HG02623 (cell line): ENCODE results near the gene ZFP28.

Experiments used
- ATAC-seq: cut with Tn5 transposase; IDR thresholded peaks from one replicate; pipeline ENCODE4 v1.9.1; 2021; ENCODE audit warnings: moderate library complexity; ENCODE audit not compliant: unreplicated experiment

Gene ZFP28

GRCh38 chr19:56538761-56539263 lies at the start of gene ZFP28:
TSS of gene ZFP28 (plus strand) at chr19:56538948. CDS start at chr19:56539019, 71 bp downstream.
- peak; percentile 63 for ATAC-seq

GRCh38 chr19:56491399-56491798 lies 47.3 kb upstream of the ZFP28 start:
- no peak for ATAC-seq

- no peak for ATAC-seq
Measured at GRCh38 chr19:56504581-56504980, 34.2 kb upstream of the ZFP28 start.

- ATAC-seq: no peak
Measured at GRCh38 chr19:56507446-56508289, 31.1 kb upstream of the ZFP28 start, which contains the start of gene ZNF471. TSS of gene ZNF471 (plus strand) at chr19:56507855. CDS start at chr19:56511572, 3,717 bp downstream.

- ATAC-seq: no peak
Measured at GRCh38 chr19:56508290-56508778, 30.4 kb upstream of the ZFP28 start.

GRCh38 chr19:56525214-56525860 lies 13.4 kb upstream of the ZFP28 start:
- ATAC-seq: no peak

GRCh38 chr19:56537442-56537841 lies 1.3 kb upstream of the ZFP28 start:
- no peak for ATAC-seq

- peak; percentile 81 for ATAC-seq
Measured at GRCh38 chr19:56538254-56538760, 441 bp upstream of the ZFP28 start.

GRCh38 chr19:56543776-56544175 lies 5.0 kb downstream of the ZFP28 start:
- ATAC-seq: no peak

- no peak for ATAC-seq
Measured at GRCh38 chr19:56547535-56547934, 8.8 kb downstream of the ZFP28 start.

- ATAC-seq: no peak
Measured at GRCh38 chr19:56554272-56554869, 15.6 kb downstream of the ZFP28 start.

- ATAC-seq: no peak
Measured at GRCh38 chr19:56562766-56563165, 24.0 kb downstream of the ZFP28 start.

GRCh38 chr19:56566904-56567273 lies 28.1 kb downstream of the ZFP28 start:
- ATAC-seq: peak; percentile 17

- peak; percentile 97 for ATAC-seq
Measured at GRCh38 chr19:56567274-56568120, 28.7 kb downstream of the ZFP28 start, which contains the start of gene ZNF470. TSS of gene ZNF470 (plus strand) at chr19:56567468. CDS start at chr19:56570312, 2,844 bp downstream.

GRCh38 chr19:56572589-56572988 lies 33.8 kb downstream of the ZFP28 start:
- no peak for ATAC-seq

- no peak for ATAC-seq
Measured at GRCh38 chr19:56573914-56574313, 35.2 kb downstream of the ZFP28 start.

- no peak for ATAC-seq
Measured at GRCh38 chr19:56577719-56578602, 39.2 kb downstream of the ZFP28 start.

- no peak for ATAC-seq
Measured at GRCh38 chr19:56594446-56594782, 55.7 kb downstream of the ZFP28 start.
